Neural progenitor cell (in vitro differentiated cells): ENCODE data around the gene RPRD2. TPM values are rescaled to one million over a fixed set of nuclear protein-coding genes. Genes with fewer than 3 reads are reported as not detected.

Source experiments
- DNase-seq: peaks from one replicate; pipeline ENCODE4 v3.0.0-alpha.2; 2016; ENCODE audit warnings: low spot score
- H2AFZ ChIP-seq: fragments of 200-600 bp; sonication (generic); replicated peaks from 2 replicates; pipeline ENCODE4 v1.6.1; 2016; ENCODE audit warnings: antibody characterized with exemption
- H3F3A ChIP-seq: fragments of 200-600 bp; sonication (generic); 2 replicates; pipeline ENCODE4 v1.6.1; 2016; ENCODE audit warnings: antibody characterized with exemption, low read depth
- H3K27ac ChIP-seq: fragments of 200-600 bp; sonication (generic); 2 replicates; pipeline ENCODE4 v1.5.1; 2016; ENCODE audit warnings: mild to moderate bottlenecking
- H3K27me3 ChIP-seq: fragments of 200-600 bp; sonication (generic); 2 replicates; pipeline ENCODE4 v1.6.1; 2016; ENCODE audit warnings: mild to moderate bottlenecking, moderate library complexity
- H3K36me3 ChIP-seq: fragments of 200-600 bp; sonication (generic); 2 replicates; pipeline ENCODE4 v1.5.1; 2016
- H3K4me1 ChIP-seq: fragments of 200-600 bp; sonication (generic); 2 replicates; pipeline ENCODE4 v1.6.1; 2016; ENCODE audit warnings: mixed run types
- H3K4me2 ChIP-seq: fragments of 200-600 bp; sonication (generic); 2 replicates; pipeline ENCODE4 v1.6.1; 2016
- H3K4me3 ChIP-seq: fragments of 200-600 bp; sonication (generic); 2 replicates; pipeline ENCODE4 v1.5.1; 2016
- H3K79me2 ChIP-seq: fragments of 200-600 bp; sonication (generic); 2 replicates; pipeline ENCODE4 v1.6.1; 2016; ENCODE audit warnings: low read depth
- H3K9ac ChIP-seq: fragments of 200-600 bp; sonication (generic); 2 replicates; pipeline ENCODE4 v1.6.1; 2016
- H3K9me3 ChIP-seq: fragments of 200-600 bp; sonication (generic); 2 replicates; pipeline ENCODE4 v1.5.1; 2016; ENCODE audit warnings: low read depth
- H4K20me1 ChIP-seq: fragments of 200-600 bp; sonication (generic); 2 replicates; pipeline ENCODE4 v1.6.1; 2016; ENCODE audit warnings: low read depth
- H3K27ac Mint-ChIP-seq: 3 replicates; pipeline ENCODE4 v1.8.0; 2021; ENCODE audit warnings: mixed read lengths
- H3K27me3 Mint-ChIP-seq: 2 replicates; pipeline ENCODE4 v1.8.0; 2022; ENCODE audit warnings: low read depth, mild to moderate bottlenecking, inconsistent platforms, moderate library complexity, mixed read lengths; ENCODE audit not compliant: insufficient read depth
- H3K36me3 Mint-ChIP-seq: 3 replicates; pipeline ENCODE4 v1.8.0; 2021; ENCODE audit warnings: mixed read lengths
- H3K4me1 Mint-ChIP-seq: 3 replicates; pipeline ENCODE4 v1.8.0; 2021; ENCODE audit warnings: mixed read lengths
- H3K4me3 Mint-ChIP-seq: 3 replicates; pipeline ENCODE4 v1.8.0; 2021; ENCODE audit warnings: mild to moderate bottlenecking, moderate library complexity, mixed read lengths
- H3K9me3 Mint-ChIP-seq: 3 replicates; pipeline ENCODE4 v1.8.0; 2020; ENCODE audit warnings: mixed read lengths
- CTCF ChIP-seq: fragments of 200-600 bp; sonication (generic); IDR thresholded peaks from 2 replicates; pipeline ENCODE4 v1.5.1; 2017; ENCODE audit warnings: antibody characterized with exemption, mild to moderate bottlenecking
- EZH2 ChIP-seq: fragments of 200-600 bp; sonication (generic); IDR thresholded peaks from 2 replicates; pipeline ENCODE4 v1.6.1; 2017; ENCODE audit warnings: antibody characterized with exemption, mild to moderate bottlenecking, moderate library complexity
- EZH2phosphoT487 ChIP-seq: fragments of 200-600 bp; sonication (generic); IDR thresholded peaks from 2 replicates; pipeline ENCODE4 v1.6.1; 2017; ENCODE audit warnings: antibody characterized with exemption
- total RNA-seq: library from RNA; depleted of rRNA; stranded (reverse); fragments of >200 nt; gene quantifications from 2 replicates; pipeline ENCODE4 v1.2.3, GENCODE V29; 2015; ENCODE audit warnings: low replicate concordance

Gene RPRD2
- total RNA-seq, 1 donor from 2014 or later: 20.0 TPM

- no peak overlapping the region for H3K4me3 ChIP-seq
- peaks cover 9% of the 10 kb centered on the region for H3K27me3 Mint-ChIP-seq
- no peaks in the 10 kb centered on the region for H3K9me3 Mint-ChIP-seq
- peak overlapping the region; percentile 7 for H3K4me3 Mint-ChIP-seq
- peaks cover 24% of the 10 kb centered on the region for H3F3A ChIP-seq
- H3K79me2 ChIP-seq: no peaks in the 10 kb centered on the region
- no peaks in the 10 kb centered on the region for H4K20me1 ChIP-seq
- DNase-seq: no peak
- peaks cover 35% of the 10 kb centered on the region for H3K4me1 Mint-ChIP-seq
- no peaks in the 10 kb centered on the region for H3K36me3 ChIP-seq
- TF ChIP-seq EZH2 (no peak), EZH2phosphoT487 (no peak), CTCF (no peak)
- H3K4me2 ChIP-seq: no peak overlapping the region
- peaks cover 21% of the 10 kb centered on the region for H3K36me3 Mint-ChIP-seq
- H3K4me1 ChIP-seq: peaks cover 8% of the 10 kb centered on the region
- H2AFZ ChIP-seq: no peak overlapping the region
- no peaks in the 10 kb centered on the region for H3K9me3 ChIP-seq
- H3K27ac ChIP-seq: no peak overlapping the region
- H3K27ac Mint-ChIP-seq: peak overlapping the region; percentile 40
- H3K9ac ChIP-seq: no peak overlapping the region
- no peaks in the 10 kb centered on the region for H3K27me3 ChIP-seq
Observed at GRCh38 chr1:150511985-150512660, 148.2 kb downstream of the RPRD2 start.

GRCh38 chr1:150512846-150513245, 148.9 kb downstream of the RPRD2 start:
- no peak overlapping the region for H2AFZ ChIP-seq
- H3F3A ChIP-seq: peaks cover 24% of the 10 kb centered on the region
- Mint-ChIP-seq H3K9me3 (no peaks in the 10 kb centered on the region), H3K27me3 (peaks cover 9% of the 10 kb centered on the region), H3K27ac (no peak overlapping the region), H3K4me3 (no peak overlapping the region), H3K36me3 (peaks cover 17% of the 10 kb centered on the region), H3K4me1 (peaks cover 31% of the 10 kb centered on the region)
- H3K36me3 ChIP-seq: no peaks in the 10 kb centered on the region
- no peak overlapping the region for H3K4me3 ChIP-seq
- no peaks in the 10 kb centered on the region for H4K20me1 ChIP-seq
- no peak overlapping the region for H3K27ac ChIP-seq
- H3K9me3 ChIP-seq: no peaks in the 10 kb centered on the region
- H3K4me1 ChIP-seq: peaks cover 13% of the 10 kb centered on the region
- no peak for DNase-seq
- no peaks in the 10 kb centered on the region for H3K27me3 ChIP-seq
- H3K79me2 ChIP-seq: no peaks in the 10 kb centered on the region
- TF ChIP-seq EZH2phosphoT487: no peak
- TF ChIP-seq EZH2: no peak
- TF ChIP-seq CTCF: no peak
- no peak overlapping the region for H3K4me2 ChIP-seq
- no peak overlapping the region for H3K9ac ChIP-seq

DNA sequence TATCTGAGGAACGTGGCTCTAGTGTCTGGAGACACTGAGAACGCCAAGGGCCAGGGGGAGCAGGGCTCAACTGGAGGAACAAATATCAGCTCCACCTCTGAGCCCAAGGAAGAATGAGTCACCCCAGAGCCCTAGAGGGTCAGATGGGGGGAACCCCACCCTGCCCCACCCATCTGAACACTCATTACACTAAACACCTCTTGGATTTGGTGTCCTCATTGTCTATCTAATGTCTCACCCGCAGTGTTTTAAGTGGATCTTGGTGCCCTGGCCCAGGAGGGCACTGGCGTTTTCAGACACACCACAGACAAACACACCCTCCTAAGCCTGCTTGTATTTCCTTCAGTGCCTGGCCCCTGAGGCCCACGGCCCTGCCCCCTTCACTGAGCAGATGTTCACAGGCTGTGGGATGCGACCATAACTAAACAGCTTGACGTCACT, 149.4 kb downstream of the RPRD2 start:
- no peak overlapping the region for H3K9ac ChIP-seq
- no peaks in the 10 kb centered on the region for H3K27me3 ChIP-seq
- no peak overlapping the region for H3K4me3 Mint-ChIP-seq
- peaks cover 24% of the 10 kb centered on the region for H3F3A ChIP-seq
- peaks cover 13% of the 10 kb centered on the region for H3K4me1 ChIP-seq
- H3K9me3 ChIP-seq: no peaks in the 10 kb centered on the region
- no peaks in the 10 kb centered on the region for H3K9me3 Mint-ChIP-seq
- H3K36me3 ChIP-seq: no peaks in the 10 kb centered on the region
- H3K27me3 Mint-ChIP-seq: peaks cover 9% of the 10 kb centered on the region
- H3K36me3 Mint-ChIP-seq: peaks cover 17% of the 10 kb centered on the region
- no peak overlapping the region for H3K4me2 ChIP-seq
- DNase-seq: no peak
- H3K4me1 Mint-ChIP-seq: peaks cover 26% of the 10 kb centered on the region
- no peaks in the 10 kb centered on the region for H4K20me1 ChIP-seq
- no peaks in the 10 kb centered on the region for H3K79me2 ChIP-seq
- H2AFZ ChIP-seq: no peak overlapping the region
- H3K27ac ChIP-seq: no peak overlapping the region
- no peak overlapping the region for H3K4me3 ChIP-seq
- TF ChIP-seq EZH2 (no peak), EZH2phosphoT487 (no peak), CTCF (no peak)
- peak overlapping the region; percentile 32 for H3K27ac Mint-ChIP-seq
